HCT116 (cell line): ENCODE data around the gene ADCY10.

Source experiments
- CEBPB ChIP-seq: IDR thresholded peaks from 2 replicates; pipeline ENCODE4 v1.6.1; 2012; ENCODE audit warnings: low read depth
- POLR2A ChIP-seq: IDR thresholded peaks from 2 replicates; pipeline ENCODE4 v1.7.0; 2011; ENCODE audit warnings: borderline replicate concordance; ENCODE audit not compliant: insufficient read depth, insufficient read length; ENCODE audit errors: extremely low read depth
- POLR2AphosphoS5 ChIP-seq: IDR thresholded peaks from 2 replicates; pipeline ENCODE4 v1.6.1; 2011; ENCODE audit warnings: mild to moderate bottlenecking, low read depth, low read length, moderate library complexity
- TF ChIP-seq, protein P1 (sequence below), 3 experiments: fragments of 200-600 bp in 1 of 3; sonication (generic) in 1 of 3; IDR thresholded peaks in 2 of 3; conservative IDR thresholded peaks in 1 of 3; 2 replicates each; pipeline ENCODE4 v1.5.1; 2012 to 2017; ENCODE audit warnings: low read depth in 2 of 3, low read length in 2 of 3, antibody characterized with exemption in 1 of 3, borderline replicate concordance in 1 of 3, control low read depth in 1 of 3, mild to moderate bottlenecking in 1 of 3, mixed read lengths in 1 of 3, mixed run types in 1 of 3, moderate library complexity in 1 of 3; ENCODE audit not compliant: insufficient read depth in 1 of 3

- TF ChIP-seq, protein P1, sequence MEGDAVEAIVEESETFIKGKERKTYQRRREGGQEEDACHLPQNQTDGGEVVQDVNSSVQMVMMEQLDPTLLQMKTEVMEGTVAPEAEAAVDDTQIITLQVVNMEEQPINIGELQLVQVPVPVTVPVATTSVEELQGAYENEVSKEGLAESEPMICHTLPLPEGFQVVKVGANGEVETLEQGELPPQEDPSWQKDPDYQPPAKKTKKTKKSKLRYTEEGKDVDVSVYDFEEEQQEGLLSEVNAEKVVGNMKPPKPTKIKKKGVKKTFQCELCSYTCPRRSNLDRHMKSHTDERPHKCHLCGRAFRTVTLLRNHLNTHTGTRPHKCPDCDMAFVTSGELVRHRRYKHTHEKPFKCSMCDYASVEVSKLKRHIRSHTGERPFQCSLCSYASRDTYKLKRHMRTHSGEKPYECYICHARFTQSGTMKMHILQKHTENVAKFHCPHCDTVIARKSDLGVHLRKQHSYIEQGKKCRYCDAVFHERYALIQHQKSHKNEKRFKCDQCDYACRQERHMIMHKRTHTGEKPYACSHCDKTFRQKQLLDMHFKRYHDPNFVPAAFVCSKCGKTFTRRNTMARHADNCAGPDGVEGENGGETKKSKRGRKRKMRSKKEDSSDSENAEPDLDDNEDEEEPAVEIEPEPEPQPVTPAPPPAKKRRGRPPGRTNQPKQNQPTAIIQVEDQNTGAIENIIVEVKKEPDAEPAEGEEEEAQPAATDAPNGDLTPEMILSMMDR (IDR thresholded peaks at IDR 0.05 in 2 of 3, conservative IDR thresholded peaks at IDR 0.05 in 1 of 3; ENCODE audit: borderline replicate concordance in 1 of 3, insufficient read depth in 1 of 3, low read depth in 2 of 3, low read length in 2 of 3), result no peak
- TF ChIP-seq CEBPB, result no peak
- TF ChIP-seq POLR2A, result no peak
- TF ChIP-seq POLR2AphosphoS5, result no peak
Observed at GRCh38 chr1:167893798-167894197, 20.1 kb downstream of the ADCY10 start.
